Fibroblast of skin of left quadriceps (primary cell): ENCODE measurements around the gene RABGAP1.

ENCODE experiments used
- DNase-seq, 2 experiments: peaks; one replicate each; pipeline ENCODE4 v3.0.0-alpha.2; 2013; ENCODE audit warnings: low read depth in 2 of 2

RABGAP1 gene

GRCh38 chr9:123008909-123009308, 68.1 kb downstream of the RABGAP1 start:
- no peak for DNase-seq

DNA sequence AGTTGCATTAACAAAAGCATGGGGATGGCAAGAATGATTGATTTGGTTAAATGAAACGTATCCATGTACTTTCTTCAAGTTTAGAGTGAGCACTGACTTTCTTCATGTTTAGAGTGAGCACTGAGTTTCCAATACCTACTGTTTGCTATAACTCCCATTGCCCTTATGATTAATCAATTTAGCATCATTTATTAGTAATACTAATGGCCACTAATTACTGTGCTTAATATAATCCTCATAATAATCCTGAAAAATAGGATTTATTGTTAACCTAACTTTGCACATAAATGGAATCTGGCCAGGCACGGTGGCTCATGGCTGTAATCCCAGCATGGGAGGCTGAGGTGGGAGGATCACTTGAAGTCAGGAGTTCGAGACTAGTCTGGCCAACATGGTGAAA, 70.6 kb downstream of the RABGAP1 start:
- DNase-seq: no peak

- DNase-seq: no peak
Measured at GRCh38 chr9:123011878-123012528, 71.2 kb downstream of the RABGAP1 start.

DNA sequence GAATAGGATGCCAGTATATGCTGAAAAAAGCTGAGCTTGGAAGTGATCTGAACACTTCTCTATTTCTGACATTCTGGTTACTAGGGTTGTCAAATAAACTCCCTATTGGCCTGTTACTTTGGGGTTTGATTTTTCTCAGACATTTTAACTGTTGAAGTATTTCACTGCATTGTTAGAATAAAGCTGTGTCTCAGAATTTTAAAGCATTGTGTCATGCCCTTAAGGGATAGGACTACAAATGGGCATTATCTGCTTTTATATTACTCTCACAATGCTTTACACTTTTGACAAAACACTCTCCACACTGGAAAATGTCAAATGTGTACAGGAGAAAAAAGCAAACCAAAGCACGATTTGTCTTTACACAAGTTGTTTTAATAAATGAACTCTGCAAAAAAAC, 75.8 kb downstream of the RABGAP1 start:
- DNase-seq: no peak

DNA sequence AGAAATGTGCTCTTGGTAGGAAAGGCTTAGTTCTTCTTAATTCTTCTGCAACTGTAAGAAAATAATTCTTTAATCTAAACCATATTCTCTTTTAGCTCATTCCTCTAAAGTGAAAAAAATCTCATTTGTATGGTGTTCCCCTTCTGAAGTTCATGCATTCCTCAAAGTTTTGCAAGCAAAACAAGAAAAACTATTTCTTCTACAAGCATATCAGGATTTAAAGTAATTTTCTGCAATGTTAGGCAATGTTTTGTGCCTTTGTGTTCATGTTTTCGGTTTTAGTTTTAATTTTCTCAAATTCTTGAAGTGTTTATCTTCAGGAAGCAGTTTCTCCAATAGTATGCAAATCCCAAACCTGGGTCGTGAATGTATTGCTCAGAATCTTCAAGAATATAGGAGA, 80.0 kb downstream of the RABGAP1 start:
- DNase-seq: no peak

- DNase-seq: no peak
Measured at GRCh38 chr9:123026425-123026824, 85.6 kb downstream of the RABGAP1 start.

GRCh38 chr9:123027517-123027916, 86.7 kb downstream of the RABGAP1 start:
- no peak for DNase-seq

- DNase-seq: no peak
Measured at GRCh38 chr9:123028136-123028535, 87.3 kb downstream of the RABGAP1 start.

DNA sequence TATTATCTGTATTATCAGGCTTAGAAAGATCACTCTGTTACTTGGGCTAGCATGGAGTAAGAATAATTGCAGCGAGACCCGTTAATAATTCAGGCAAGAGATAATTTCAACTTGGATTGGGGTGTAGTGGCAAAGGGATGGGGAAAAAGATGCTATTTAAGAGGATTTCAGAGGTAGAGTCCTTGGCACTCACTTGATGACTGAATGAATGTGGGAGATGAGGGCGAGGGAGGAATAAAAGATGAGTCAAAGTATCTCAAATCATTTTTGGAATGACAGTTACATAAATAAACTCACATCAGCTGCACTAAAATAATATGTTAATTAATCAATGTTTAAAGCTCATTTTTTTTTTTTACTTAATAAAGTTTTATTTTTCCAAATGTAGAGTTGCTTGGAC, 88.2 kb downstream of the RABGAP1 start:
- DNase-seq: no peak

- DNase-seq: no peak
Measured at GRCh38 chr9:123031963-123032362, 91.1 kb downstream of the RABGAP1 start.

DNA sequence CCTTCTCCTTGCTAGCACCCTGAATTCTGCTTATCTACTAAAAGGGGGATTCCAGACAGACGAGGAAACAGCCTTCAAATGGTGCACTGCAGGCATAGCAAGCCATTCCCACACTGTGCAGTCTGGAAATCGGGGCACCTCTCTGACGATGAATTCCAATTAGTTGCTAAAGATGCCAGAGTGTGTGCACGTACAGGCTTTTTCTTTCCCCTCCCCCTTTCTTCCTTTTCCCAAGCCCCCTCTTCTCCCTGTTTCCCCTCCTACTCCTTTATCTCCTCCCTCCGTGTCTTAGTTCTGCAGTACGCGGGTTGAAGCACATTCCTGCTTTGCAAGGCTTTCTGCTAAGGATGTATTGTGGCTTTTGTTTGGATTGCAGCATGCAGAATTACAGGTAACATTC, 92.5 kb downstream of the RABGAP1 start, which contains the start of gene GPR21:
GPR21 (plus strand) TSS at position 316 of the 400 bp plus-strand sequence. CDS start 900 bp downstream, outside the sequence.
- no peak for DNase-seq

DNA sequence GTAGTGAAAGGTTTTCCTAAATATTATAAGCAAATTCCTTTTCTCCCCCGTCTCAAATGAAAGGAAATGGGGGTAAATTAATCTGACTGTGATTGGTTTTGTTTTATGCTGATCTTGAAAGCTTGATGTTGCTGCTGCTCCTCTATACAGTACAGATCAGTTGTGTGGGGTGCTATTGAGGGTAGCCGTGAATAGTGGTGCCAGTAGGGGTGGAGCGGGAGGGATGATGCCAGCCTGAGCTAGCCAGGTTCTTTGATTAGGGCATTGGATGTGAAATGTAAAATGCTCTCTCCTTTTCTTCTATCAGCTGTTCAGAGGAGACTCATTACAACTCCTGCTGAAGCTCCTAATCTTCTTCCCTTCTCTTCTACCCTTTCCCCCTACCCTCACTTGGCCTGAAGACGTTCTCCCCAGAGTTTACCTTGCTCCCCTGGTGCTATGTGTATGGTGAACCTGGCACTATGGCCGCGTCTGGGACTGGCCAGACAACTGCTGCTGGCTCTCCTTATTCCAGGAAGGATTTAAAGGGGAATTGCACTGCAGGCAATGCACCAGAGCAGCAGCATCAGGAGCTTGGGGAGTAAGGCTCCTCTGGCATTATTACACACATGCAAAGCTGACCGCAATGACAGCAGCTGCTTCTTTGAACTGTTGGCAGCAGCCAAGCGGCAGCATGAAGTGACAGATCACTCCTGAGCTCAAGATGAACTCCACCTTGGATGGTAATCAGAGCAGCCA, 93.2 kb downstream of the RABGAP1 start:
- no peak for DNase-seq

DNA sequence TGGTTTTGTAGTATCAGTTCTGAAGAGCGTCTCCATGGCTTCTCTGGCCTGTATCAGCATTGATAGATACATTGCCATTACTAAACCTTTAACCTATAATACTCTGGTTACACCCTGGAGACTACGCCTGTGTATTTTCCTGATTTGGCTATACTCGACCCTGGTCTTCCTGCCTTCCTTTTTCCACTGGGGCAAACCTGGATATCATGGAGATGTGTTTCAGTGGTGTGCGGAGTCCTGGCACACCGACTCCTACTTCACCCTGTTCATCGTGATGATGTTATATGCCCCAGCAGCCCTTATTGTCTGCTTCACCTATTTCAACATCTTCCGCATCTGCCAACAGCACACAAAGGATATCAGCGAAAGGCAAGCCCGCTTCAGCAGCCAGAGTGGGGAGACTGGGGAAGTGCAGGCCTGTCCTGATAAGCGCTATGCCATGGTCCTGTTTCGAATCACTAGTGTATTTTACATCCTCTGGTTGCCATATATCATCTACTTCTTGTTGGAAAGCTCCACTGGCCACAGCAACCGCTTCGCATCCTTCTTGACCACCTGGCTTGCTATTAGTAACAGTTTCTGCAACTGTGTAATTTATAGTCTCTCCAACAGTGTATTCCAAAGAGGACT, 94.2 kb downstream of the RABGAP1 start:
- DNase-seq: no peak

DNA sequence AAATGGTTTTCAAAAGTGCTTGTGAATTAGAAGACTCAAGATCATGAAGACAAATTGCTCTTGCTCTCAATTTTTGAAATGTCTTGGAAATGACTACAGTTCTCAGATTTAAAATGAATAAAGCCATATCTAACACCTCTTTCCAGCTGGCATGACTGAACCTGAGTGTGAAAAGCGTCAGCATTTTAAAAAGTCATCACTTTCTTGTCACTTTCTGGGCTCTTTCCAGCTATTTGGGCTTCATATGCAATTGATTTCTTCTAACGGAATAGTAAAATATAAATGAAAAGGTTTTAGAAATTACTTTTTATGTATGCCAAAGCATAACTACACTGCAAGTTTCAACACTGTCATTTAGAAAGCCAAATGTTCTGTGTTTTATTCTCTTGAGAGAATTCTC, 95.0 kb downstream of the RABGAP1 start:
- no peak for DNase-seq

DNA sequence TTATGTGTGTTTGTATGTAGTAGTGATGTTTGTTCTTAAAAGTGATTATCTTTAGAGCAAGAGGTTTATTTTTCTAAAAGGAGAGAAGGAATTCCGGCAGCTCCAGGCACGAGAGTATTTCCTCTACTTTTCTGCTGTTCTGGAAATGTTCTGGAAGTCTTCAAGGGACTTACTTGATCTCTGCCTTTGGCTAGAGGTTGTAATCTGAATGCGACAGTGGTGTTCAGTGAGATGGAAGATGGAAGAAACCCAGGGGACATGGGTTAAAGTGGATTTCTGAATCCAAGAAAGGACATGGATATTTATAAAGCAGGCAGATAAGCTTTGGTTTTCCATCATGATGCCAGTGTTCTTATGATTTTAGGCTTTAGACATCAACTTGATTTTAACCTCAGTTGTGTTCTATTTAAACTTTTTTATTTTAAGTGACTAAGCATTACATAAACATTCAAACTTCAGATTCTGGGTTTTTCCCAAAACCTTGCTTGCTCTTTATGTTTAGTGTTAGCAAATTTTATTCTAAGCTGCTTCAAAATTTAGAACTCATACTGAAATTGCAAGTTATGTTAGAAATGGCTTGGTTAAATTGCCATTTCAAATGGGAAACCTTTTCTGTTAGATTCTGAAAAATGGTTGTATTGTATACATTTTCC, 96.2 kb downstream of the RABGAP1 start:
- no peak for DNase-seq

DNA sequence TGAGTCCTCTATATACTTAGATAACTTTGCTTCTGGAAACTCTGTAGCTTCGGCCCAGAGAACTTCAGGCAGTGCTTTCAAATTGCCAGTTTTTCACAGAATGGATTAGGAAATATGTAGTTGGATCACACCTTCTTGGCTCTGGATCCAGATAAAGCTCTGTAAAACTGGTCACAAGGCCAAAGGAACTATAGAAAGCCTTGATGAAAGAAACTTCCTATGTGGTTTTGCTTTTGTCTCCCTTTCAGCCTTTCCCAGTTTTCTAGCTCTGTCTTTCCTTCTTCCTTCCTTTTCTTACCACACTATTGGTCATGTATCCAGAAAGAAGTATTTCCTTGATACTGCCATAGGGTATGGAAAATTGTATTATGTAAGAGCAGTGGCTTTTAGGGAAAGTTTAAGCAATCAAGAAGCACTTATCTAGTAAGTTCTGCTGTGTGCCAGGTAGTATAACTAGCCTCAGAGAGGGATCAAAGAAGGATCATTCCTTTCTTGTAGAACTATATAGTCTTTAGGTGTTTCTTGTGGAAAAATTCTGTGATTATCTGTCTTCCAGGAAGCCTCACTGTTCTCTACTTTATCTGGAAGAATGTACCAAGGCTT, 98.9 kb downstream of the RABGAP1 start:
- no peak for DNase-seq

GRCh38 chr9:123040801-123041200, 100.0 kb downstream of the RABGAP1 start:
- no peak for DNase-seq

DNA sequence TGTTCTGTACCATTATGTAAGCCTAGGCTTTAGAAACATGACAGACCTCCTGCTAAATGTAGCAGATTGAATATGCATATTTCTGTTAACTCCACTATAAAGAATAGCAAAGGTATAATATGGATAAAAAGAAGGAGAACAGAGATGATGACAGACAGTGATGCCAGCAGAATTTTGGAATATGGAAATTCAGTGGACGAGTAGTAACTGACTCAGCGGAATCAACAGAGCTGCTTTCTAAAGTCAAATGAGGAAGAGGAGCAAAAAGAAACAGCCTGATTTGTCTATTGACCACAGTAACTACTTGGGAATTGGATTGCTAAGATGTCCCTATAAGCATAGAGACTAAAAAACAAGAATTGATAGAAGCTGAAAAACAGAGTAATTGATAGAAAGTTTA, 100.7 kb downstream of the RABGAP1 start:
- DNase-seq: no peak

GRCh38 chr9:123043081-123043939, 102.5 kb downstream of the RABGAP1 start:
- no peak for DNase-seq

GRCh38 chr9:123044586-123044985, 103.8 kb downstream of the RABGAP1 start:
- peak; percentile 97 for DNase-seq
